Right atrium auricular region (tissue), 2 donors: ENCODE measurements around the gene COX11. TPM values are rescaled to one million over a fixed set of nuclear protein-coding genes. Genes with fewer than 3 reads are reported as not detected.

Source experiments
- DNase-seq: peaks from one replicate; pipeline ENCODE4 v3.0.0-alpha.2; 2019; ENCODE audit warnings: low spot score
- H3K27ac ChIP-seq, 2 donors: fragments of 200-600 bp; sonication (generic); 1 replicate in 1 of 2; 2 replicates in 1 of 2; pipeline ENCODE4 v1.5.1; 2016 to 2019
- H3K27me3 ChIP-seq, 2 donors: fragments of 200-600 bp; sonication (generic); one replicate each; pipeline versions ENCODE4 v1.5.1 to v1.6.0; 2017 to 2019
- H3K36me3 ChIP-seq: fragments of 200-600 bp; sonication (generic); one replicate; pipeline ENCODE4 v1.5.1; 2016
- H3K4me1 ChIP-seq, 2 donors: fragments of 200-600 bp; sonication (generic); one replicate each; pipeline versions ENCODE4 v1.5.1 to v1.6.0; 2017 to 2019
- H3K4me3 ChIP-seq, 2 donors: fragments of 200-600 bp; sonication (generic); 1 replicate in 1 of 2; 2 replicates in 1 of 2; pipeline ENCODE4 v1.5.1; 2017 to 2019; ENCODE audit warnings: mild to moderate bottlenecking in 1 of 2, moderate library complexity in 1 of 2
- H3K9me3 ChIP-seq, 2 donors: fragments of 200-600 bp; sonication (generic); one replicate each; pipeline ENCODE4 v1.5.1; 2019
- total RNA-seq, 2 donors: library from RNA; depleted of rRNA; stranded (reverse); fragments of >200 nt; gene quantifications; one replicate each; pipeline ENCODE4 v1.1.0, GENCODE V29; 2016
- TF ChIP-seq, protein P1 (sequence below), 2 donors: fragments of 200-600 bp; sonication (generic); IDR thresholded peaks; one replicate each; pipeline ENCODE4 v1.5.1; 2019; ENCODE audit warnings: antibody characterized with exemption in 2 of 2

COX11 gene
- total RNA-seq, 2 donors from 2014 or later, result 57.1 to 75.3 TPM

DNA sequence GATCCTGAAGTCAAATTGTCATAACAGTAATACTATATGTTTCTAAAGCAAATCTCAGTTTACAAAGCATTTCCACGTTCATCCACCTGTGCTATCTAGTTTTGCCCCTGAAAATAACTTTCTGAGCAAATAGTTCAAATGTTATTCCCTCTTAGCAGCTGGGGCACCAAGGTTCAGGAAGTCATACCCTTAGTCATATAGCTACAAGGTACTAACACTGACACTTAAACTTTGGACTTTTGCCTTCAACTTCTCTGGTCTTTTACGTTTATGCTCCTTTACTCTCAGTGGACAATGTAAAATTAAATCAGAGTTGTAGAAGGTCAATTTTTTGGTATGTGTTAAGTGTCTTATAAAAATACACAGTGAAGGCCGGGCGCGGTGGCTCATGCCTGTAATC is 33.0 kb downstream of the COX11 start:
- no peak overlapping the region for H3K27ac ChIP-seq
- TF ChIP-seq, protein P1, sequence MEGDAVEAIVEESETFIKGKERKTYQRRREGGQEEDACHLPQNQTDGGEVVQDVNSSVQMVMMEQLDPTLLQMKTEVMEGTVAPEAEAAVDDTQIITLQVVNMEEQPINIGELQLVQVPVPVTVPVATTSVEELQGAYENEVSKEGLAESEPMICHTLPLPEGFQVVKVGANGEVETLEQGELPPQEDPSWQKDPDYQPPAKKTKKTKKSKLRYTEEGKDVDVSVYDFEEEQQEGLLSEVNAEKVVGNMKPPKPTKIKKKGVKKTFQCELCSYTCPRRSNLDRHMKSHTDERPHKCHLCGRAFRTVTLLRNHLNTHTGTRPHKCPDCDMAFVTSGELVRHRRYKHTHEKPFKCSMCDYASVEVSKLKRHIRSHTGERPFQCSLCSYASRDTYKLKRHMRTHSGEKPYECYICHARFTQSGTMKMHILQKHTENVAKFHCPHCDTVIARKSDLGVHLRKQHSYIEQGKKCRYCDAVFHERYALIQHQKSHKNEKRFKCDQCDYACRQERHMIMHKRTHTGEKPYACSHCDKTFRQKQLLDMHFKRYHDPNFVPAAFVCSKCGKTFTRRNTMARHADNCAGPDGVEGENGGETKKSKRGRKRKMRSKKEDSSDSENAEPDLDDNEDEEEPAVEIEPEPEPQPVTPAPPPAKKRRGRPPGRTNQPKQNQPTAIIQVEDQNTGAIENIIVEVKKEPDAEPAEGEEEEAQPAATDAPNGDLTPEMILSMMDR (IDR thresholded peaks at IDR 0.05), result no peak
- no peaks in the 10 kb centered on the region for H3K9me3 ChIP-seq
- no peaks in the 10 kb centered on the region for H3K4me1 ChIP-seq
- no peak for DNase-seq
- H3K36me3 ChIP-seq, result peaks cover 6% of the 10 kb centered on the region
- H3K4me3 ChIP-seq, result no peak overlapping the region
- no peaks in the 10 kb centered on the region for H3K27me3 ChIP-seq

DNA sequence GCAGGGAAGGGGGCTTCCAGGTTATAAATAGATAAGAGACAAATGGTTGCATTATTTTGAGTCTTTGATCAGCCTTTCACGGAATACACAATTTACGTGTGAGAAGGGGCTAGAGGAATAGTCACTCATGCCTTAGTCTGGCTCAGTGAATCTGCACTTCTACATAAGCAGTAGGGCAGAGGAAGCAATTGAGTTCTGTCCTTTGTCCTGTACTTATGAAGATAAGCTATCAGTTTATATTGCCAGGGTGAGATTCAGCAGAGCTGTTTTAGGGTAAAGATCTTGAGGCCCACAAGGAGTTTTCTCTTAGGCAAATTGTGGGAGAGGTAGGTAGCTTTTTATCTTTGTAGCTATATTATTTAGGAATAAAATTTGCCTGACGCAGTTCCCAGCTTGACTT is 34.5 kb downstream of the COX11 start:
- Histone ChIP-seq H3K27me3 (no peaks in the 10 kb centered on the region), H3K36me3 (peaks cover 6% of the 10 kb centered on the region), H3K4me3 (no peak overlapping the region), H3K4me1 (no peaks in the 10 kb centered on the region), H3K9me3 (no peaks in the 10 kb centered on the region), H3K27ac (no peak overlapping the region)
- TF ChIP-seq, protein P1 (IDR thresholded peaks at IDR 0.05), result no peak
- no peak for DNase-seq

DNA sequence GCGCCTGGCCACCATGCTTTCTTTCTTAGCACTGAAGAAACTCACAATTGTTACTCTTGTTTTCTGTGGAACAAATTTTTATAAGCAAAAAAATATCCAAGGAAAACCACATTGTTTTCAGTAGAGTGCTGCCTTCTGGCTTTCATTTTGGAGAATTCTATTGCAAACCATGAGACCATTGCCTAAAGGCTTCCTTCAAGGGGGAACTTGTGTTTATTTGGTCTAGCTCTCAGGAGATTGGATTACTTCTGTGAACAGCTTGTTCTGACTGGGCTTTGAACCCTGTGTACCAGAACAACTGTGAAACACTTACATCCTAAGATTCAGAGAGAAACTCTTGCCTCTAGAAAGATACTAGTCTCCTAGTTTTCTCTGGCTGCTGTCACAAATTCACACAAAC is 35.7 kb downstream of the COX11 start:
- Histone ChIP-seq H3K4me3 (no peak overlapping the region), H3K9me3 (no peaks in the 10 kb centered on the region), H3K27me3 (no peaks in the 10 kb centered on the region), H3K27ac (no peak overlapping the region), H3K36me3 (peaks cover 6% of the 10 kb centered on the region), H3K4me1 (no peaks in the 10 kb centered on the region)
- TF ChIP-seq, protein P1 (IDR thresholded peaks at IDR 0.05), result no peak
- DNase-seq, result no peak

DNA sequence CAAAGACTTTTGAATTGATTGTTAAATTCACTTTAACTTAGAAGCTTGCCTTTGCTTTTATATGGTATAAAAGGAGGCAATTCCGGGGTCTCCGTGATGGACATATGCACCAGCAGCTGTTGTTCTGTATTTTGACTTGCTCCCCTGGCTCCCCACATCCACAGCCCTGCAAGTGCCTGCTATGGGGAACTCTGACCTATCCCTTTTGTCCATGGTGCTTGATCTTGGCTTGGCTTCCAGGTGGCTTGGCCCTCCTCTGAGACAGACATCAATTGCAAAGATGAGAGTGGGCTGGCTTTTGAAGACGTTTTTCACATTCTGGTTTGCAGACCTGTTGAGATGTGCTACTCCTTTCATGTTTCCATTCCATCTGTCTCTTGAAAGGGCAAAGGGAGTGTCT is 40.9 kb downstream of the COX11 start:
- no peaks in the 10 kb centered on the region for H3K27me3 ChIP-seq
- no peak overlapping the region for H3K27ac ChIP-seq
- no peak overlapping the region for H3K4me3 ChIP-seq
- H3K4me1 ChIP-seq, result no peaks in the 10 kb centered on the region
- no peaks in the 10 kb centered on the region for H3K9me3 ChIP-seq
- TF ChIP-seq, protein P1 (IDR thresholded peaks at IDR 0.05), result no peak
- no peaks in the 10 kb centered on the region for H3K36me3 ChIP-seq
- no peak for DNase-seq

DNA sequence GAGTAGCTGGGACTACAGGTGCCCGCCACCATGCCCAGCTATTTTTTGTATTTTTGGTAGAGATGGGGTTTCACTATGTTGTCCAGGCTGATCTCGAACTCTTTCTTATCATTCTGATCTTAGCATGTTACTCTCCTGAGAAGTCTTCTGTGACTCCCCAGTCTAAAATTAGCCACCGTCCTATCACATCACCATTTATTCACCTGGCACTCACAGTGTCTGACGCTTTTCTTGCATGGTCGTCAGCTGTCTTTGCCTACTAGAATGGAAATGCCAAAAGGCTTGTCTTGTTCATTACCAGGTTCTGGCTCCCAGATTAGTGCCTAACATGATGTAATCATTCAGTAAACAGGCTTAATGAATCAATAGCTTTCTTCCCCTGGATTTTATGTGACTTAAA is 44.0 kb downstream of the COX11 start:
- TF ChIP-seq, protein P1 (IDR thresholded peaks at IDR 0.05), result no peak
- H3K4me3 ChIP-seq, result no peak overlapping the region
- H3K27ac ChIP-seq, result no peak overlapping the region
- H3K4me1 ChIP-seq, result no peaks in the 10 kb centered on the region
- no peaks in the 10 kb centered on the region for H3K9me3 ChIP-seq
- no peaks in the 10 kb centered on the region for H3K27me3 ChIP-seq
- no peak for DNase-seq
- H3K36me3 ChIP-seq, result no peaks in the 10 kb centered on the region

DNA sequence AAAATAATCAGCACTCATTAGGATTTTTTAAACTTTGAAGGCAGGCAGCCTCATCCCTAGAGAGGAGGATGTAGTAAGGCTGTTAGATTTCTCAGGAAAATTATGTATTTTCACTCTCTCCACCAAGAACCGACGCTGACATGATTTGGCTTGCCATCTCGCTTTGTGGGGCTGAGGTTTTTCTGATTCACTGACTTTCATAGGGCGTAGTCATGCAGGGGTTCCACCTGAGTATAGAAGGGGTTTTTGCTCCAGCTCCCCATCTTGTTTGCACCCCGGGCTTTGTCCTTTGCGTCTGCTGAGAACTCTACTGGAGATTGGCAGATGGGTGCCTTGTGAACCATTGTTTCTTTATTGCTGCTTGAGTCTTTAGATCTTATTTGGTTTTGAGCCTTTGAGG is 47.6 kb downstream of the COX11 start:
- Histone ChIP-seq H3K27ac (no peak overlapping the region), H3K4me3 (no peak overlapping the region), H3K4me1 (no peaks in the 10 kb centered on the region), H3K9me3 (peaks cover 0 to 9% of the 10 kb centered on the region in 2 donors), H3K36me3 (peaks cover 23% of the 10 kb centered on the region), H3K27me3 (no peaks in the 10 kb centered on the region)
- TF ChIP-seq, protein P1 (IDR thresholded peaks at IDR 0.05), result no peak
- no peak for DNase-seq
